ENCODE measurements around the gene MAP1LC3B2.

Gene MAP1LC3B2

GRCh38 chr12:116597886-116598285 is 38.7 kb downstream of the MAP1LC3B2 start:
- peak; percentile 31 for DNase-seq

GRCh38 chr12:116598311-116599284 is 39.4 kb downstream of the MAP1LC3B2 start:
- DNase-seq: peak; percentile 81

GRCh38 chr12:116599285-116600136 is 40.3 kb downstream of the MAP1LC3B2 start:
- DNase-seq: peak; percentile 80

GRCh38 chr12:116600959-116601918 is 42.1 kb downstream of the MAP1LC3B2 start:
- no peak for DNase-seq

GRCh38 chr12:116601933-116602810 is 43.0 kb downstream of the MAP1LC3B2 start:
- no peak for DNase-seq

- no peak for DNase-seq
Measured at GRCh38 chr12:116603546-116604177, 44.5 kb downstream of the MAP1LC3B2 start.

- no peak for DNase-seq
Measured at GRCh38 chr12:116604178-116604895, 45.2 kb downstream of the MAP1LC3B2 start.

- DNase-seq: no peak
Measured at GRCh38 chr12:116604951-116605641, 45.9 kb downstream of the MAP1LC3B2 start.

GRCh38 chr12:116606397-116606796 is 47.2 kb downstream of the MAP1LC3B2 start:
- no peak for DNase-seq

- DNase-seq: no peak
Measured at GRCh38 chr12:116607039-116607438, 47.9 kb downstream of the MAP1LC3B2 start.

- peak; percentile 68 for DNase-seq
Measured at GRCh38 chr12:116609319-116610114, 50.3 kb downstream of the MAP1LC3B2 start.

GRCh38 chr12:116610971-116611541 is 51.9 kb downstream of the MAP1LC3B2 start:
- DNase-seq: no peak

GRCh38 chr12:116612436-116612835 is 53.3 kb downstream of the MAP1LC3B2 start:
- no peak for DNase-seq

GRCh38 chr12:116613256-116613655 is 54.1 kb downstream of the MAP1LC3B2 start:
- DNase-seq: no peak

GRCh38 chr12:116614194-116614915 is 55.2 kb downstream of the MAP1LC3B2 start:
- DNase-seq: no peak

- DNase-seq: no peak
Measured at GRCh38 chr12:116615141-116615861, 56.1 kb downstream of the MAP1LC3B2 start.

All from OCI-M1 (cell line).